ENCODE data around the gene ZNF846.
"Not testable (repeated sequence)": the region's sequence is repeated elsewhere in the genome, so short reads cannot be mapped to it uniquely, and the experiment has no call there.

Gene ZNF846

DNA sequence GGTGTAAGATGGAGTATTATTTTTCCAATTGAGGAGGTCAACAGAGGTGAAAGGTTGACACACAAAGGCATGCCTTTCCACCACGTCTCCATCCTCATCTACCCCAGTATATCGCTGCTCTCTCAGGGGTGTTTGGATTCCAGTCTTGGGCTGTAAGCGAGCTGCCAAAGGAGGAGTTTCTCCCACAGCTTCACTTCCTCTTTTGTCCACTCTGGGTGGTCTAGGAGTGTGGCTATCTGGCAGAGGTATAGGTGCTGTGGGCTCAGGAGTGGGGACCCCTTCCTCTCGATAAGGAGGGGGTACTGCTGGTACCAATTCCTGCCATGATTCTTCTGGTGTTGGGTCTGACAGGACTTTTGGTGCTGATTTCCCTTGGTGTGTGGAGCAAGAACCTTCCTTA is 39.4 kb downstream of the ZNF846 start:
- no peak overlapping the region for H3K4me3 Mint-ChIP-seq
- H3K36me3 Mint-ChIP-seq (ENCODE audit: low read depth), result no peaks in the 10 kb centered on the region
- peaks cover 20% of the 10 kb centered on the region for H3K9me3 Mint-ChIP-seq
- peaks cover 9% of the 10 kb centered on the region for H3K27me3 Mint-ChIP-seq
- no peak for DNase-seq
- no peak overlapping the region for H3K27ac Mint-ChIP-seq
- H3K4me1 Mint-ChIP-seq (ENCODE audit: low read depth), result no peaks in the 10 kb centered on the region

DNA sequence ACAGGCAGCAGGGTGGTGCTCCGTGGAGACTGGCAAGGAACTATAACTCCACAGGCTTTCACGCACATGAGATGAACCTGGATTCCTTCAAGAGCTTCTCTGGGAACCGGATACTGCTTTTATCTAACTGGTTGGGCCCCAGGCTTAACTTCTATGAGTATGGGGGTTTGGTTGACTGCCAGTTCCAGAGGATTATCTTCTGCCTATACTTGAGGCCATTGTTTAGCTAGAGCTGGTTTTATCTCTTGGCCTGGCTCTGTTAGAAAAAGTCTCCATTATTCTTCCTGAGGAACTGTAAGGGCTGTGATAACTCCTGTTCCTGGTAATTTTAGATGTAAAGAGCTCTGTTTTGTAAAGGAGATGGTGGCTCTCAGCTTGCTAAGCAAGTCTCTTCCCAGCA is 40.9 kb downstream of the ZNF846 start:
- no peak overlapping the region for H3K27ac Mint-ChIP-seq
- no peak for DNase-seq
- H3K27me3 Mint-ChIP-seq, result peaks cover 9% of the 10 kb centered on the region
- H3K36me3 Mint-ChIP-seq (ENCODE audit: low read depth), result no peaks in the 10 kb centered on the region
- peaks cover 27% of the 10 kb centered on the region for H3K9me3 Mint-ChIP-seq
- H3K4me3 Mint-ChIP-seq, result no peak overlapping the region
- H3K4me1 Mint-ChIP-seq (ENCODE audit: low read depth), result no peaks in the 10 kb centered on the region

DNA sequence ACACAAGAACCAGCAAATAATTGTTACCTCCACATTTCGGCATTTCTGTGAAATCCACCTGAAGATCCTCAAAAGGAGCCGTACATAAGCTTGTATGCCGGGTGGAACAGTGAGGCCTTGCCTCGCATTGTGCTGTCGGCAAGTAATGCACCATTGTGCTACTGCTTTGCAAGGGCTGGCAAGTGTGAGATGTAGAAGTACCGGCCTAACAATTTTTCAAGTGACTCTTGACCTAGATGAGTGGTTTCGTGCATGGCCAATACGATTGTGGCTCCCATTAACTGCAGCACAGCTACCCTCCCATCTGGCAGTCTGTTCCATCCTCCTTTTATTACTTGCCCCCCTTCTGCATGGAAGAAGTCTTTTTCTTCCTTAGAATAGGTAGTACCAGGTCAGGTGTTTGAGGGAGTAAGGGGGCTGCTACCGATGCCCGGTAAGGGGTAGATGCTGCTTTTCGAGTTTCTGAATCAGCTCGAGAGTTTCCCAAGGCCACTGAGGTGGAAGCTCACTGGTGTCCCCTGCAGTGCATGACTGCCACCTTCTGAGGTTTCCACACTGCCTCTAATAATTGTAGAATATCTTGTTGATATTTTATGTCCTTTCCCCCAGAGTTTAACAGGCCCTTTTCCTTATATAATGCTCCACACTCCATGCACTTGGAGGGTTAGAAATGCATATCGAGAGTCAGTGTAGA is 42.9 kb downstream of the ZNF846 start:
- H3K27ac Mint-ChIP-seq; H3K4me1 Mint-ChIP-seq (ENCODE audit: low read depth); H3K36me3 Mint-ChIP-seq (ENCODE audit: low read depth); H3K4me3 Mint-ChIP-seq; H3K27me3 Mint-ChIP-seq; DNase-seq: not testable (repeated sequence)
- H3K9me3 Mint-ChIP-seq, result peaks cover 31% of the 10 kb centered on the region

DNA sequence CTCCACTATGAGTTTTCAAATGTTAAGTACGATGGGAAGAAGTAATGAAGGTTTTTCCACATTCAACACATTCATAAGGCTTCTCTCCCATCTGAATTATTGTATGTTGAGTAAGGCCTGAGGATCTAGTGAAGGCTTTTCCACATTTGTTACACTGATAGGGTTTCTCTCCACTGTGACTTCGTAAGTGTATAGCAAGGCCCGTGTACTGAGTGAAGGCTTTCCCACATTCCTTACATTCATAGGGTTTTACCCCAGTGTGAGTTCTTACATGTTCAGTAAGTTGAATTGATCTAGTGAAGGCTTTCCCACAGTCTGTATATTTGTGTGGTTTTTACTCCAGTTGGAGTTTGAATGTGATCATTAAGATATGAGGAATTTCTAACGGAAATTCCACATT is 44.4 kb downstream of the ZNF846 start:
- Mint-ChIP-seq H3K4me1 (ENCODE audit: low read depth) (peaks cover 6% of the 10 kb centered on the region), H3K27ac (no peak overlapping the region), H3K9me3 (peaks cover 31% of the 10 kb centered on the region), H3K4me3 (no peak overlapping the region), H3K36me3 (ENCODE audit: low read depth) (no peaks in the 10 kb centered on the region), H3K27me3 (no peaks in the 10 kb centered on the region)
- no peak for DNase-seq

DNA sequence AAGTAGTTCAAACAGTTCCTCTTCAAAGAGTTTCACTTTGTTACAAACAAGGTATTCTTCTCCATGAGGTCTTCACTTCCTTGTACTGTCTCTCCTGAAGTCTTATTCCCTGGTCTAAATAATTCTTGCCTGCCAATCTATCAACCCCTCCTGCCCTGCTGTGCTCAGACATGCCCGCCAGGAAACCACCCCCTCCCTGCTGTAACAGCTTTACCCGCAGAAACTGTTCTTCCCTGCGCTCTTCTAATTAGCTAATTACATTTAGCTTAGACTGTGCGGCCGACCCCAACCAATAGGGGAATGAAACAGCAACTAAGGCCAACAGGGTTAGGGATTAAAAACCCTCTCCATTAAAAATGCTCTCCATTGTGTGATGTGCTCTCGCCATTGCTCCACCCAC is 46.7 kb downstream of the ZNF846 start:
- Mint-ChIP-seq H3K4me1 (ENCODE audit: low read depth) (peaks cover 6% of the 10 kb centered on the region), H3K4me3 (no peak overlapping the region), H3K27me3 (no peaks in the 10 kb centered on the region), H3K9me3 (peaks cover 31% of the 10 kb centered on the region), H3K36me3 (ENCODE audit: low read depth) (no peaks in the 10 kb centered on the region), H3K27ac (no peak overlapping the region)
- DNase-seq, result no peak

DNA sequence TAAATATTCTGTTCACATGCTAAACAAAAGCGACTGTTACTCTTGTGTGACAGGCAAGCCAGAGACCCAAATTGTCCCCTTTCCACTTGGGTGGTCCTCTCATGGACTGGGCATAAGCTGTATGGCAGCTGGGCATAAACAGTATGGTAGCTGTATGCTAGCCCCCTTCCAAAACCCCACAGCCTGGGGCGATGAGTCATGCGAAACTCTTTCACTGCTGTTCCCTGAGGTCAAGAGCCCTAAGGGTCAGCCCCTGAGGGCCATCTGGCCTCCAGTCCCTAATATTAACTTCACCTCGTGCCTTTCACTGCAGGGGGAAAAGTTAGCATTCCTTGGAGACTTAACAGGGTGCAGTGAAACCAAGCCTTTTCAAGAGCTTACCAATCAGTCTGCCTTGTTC is 48.0 kb downstream of the ZNF846 start:
- no peak overlapping the region for H3K27ac Mint-ChIP-seq
- no peaks in the 10 kb centered on the region for H3K36me3 Mint-ChIP-seq (ENCODE audit: low read depth)
- H3K27me3 Mint-ChIP-seq, result no peaks in the 10 kb centered on the region
- no peak for DNase-seq
- H3K4me1 Mint-ChIP-seq (ENCODE audit: low read depth), result peaks cover 6% of the 10 kb centered on the region
- H3K4me3 Mint-ChIP-seq, result no peak overlapping the region
- peaks cover 24% of the 10 kb centered on the region for H3K9me3 Mint-ChIP-seq

DNA sequence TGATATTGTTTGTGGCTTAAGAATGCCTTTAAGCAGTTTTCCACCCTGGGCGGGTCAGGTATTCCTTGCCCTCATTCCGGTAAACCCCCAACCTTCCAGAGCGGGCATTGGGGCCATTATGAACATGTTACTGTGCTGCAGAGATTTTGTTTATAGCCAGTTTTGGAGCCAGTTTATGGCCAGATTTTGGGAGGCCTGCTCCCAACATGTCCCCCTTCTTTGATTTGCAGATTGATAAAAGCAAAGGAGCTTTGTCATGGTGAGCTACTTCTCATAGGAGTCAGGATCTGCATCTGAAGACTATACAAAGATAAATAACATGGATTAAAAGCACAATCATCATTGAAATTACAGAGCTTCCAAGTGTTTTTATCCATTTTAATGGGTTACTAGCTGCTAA is 56.7 kb downstream of the ZNF846 start:
- Mint-ChIP-seq H3K36me3 (ENCODE audit: low read depth) (peaks cover 2% of the 10 kb centered on the region), H3K4me3 (no peak overlapping the region), H3K4me1 (ENCODE audit: low read depth) (no peaks in the 10 kb centered on the region), H3K27ac (no peak overlapping the region), H3K9me3 (peaks cover 40% of the 10 kb centered on the region), H3K27me3 (peaks cover 7% of the 10 kb centered on the region)
- DNase-seq, result no peak

DNA sequence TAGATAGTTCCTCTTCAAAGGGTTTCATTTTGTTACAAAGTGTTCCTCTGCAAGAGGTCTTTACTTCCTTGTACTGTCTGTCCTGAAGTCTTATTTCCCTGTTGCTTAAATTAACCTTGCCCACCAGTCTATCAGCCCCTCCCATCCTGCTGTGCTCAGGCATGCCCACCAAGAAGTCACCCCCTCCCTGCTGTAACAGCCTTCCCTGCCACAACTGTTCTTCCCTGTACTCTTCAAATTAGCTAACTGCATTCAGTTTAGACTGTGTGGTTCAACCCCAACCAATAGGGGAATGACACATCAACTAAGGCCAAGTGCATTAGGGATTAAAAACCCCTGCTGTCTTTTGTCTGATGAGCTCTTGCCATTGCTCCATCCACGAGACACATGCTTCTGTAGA is 59.2 kb downstream of the ZNF846 start:
- H3K4me3 Mint-ChIP-seq, result no peak overlapping the region
- no peak overlapping the region for H3K27ac Mint-ChIP-seq

DNA sequence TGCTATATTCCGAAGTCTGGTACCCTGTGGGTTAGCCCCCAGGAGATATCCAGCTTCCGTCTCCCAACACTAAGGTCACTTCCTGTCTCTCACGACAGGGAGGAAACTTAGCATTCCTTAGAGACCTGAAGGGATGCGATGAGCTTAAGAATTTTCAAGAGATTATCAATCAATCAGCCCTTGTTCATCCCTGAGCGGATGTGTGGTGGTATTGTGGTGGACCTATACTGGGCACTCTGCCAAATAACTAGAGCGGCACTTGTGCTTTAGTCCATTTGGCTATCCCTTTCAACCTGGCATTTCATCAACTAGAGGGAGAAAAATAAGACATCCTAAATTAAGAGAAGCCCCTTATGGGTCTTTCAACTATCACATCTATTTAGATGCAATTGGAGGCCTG is 62.7 kb downstream of the ZNF846 start:
- peaks cover 5% of the 10 kb centered on the region for H3K4me1 Mint-ChIP-seq (ENCODE audit: low read depth)
- no peak for DNase-seq
- H3K27ac Mint-ChIP-seq, result no peak overlapping the region
- peaks cover 3% of the 10 kb centered on the region for H3K27me3 Mint-ChIP-seq
- H3K9me3 Mint-ChIP-seq, result peaks cover 13% of the 10 kb centered on the region
- H3K4me3 Mint-ChIP-seq, result no peak overlapping the region
- H3K36me3 Mint-ChIP-seq (ENCODE audit: low read depth), result peaks cover 2% of the 10 kb centered on the region

More for the DNA sequence above, 59.2 kb downstream of the ZNF846 start:
- peaks cover 7% of the 10 kb centered on the region for H3K27me3 Mint-ChIP-seq
- H3K9me3 Mint-ChIP-seq, result peaks cover 40% of the 10 kb centered on the region
- H3K36me3 Mint-ChIP-seq (ENCODE audit: low read depth), result peaks cover 2% of the 10 kb centered on the region
- H3K4me1 Mint-ChIP-seq (ENCODE audit: low read depth), result no peaks in the 10 kb centered on the region
- no peak for DNase-seq

DNA sequence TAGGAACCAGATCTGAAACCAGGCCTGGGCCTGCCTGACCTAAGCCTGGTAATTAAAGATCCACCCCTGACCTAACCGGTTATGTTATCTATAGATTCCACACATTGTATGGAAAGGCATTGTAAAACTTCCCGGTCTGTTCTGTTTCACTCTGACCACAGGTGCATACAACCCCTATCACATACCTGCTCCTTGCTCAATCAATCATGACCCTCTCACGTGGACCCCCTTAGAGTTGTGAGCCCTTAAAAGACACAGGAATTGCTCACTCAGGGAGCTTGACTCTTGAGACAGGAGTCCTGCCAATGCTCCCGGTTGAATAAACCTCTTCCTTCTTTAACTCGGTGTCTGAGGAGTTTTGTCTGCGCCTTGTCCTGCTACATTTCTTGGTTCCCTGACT is 66.4 kb downstream of the ZNF846 start:
- no peak for DNase-seq
- no peaks in the 10 kb centered on the region for H3K36me3 Mint-ChIP-seq (ENCODE audit: low read depth)
- no peak overlapping the region for H3K27ac Mint-ChIP-seq
- H3K4me1 Mint-ChIP-seq (ENCODE audit: low read depth), result peaks cover 5% of the 10 kb centered on the region
- no peak overlapping the region for H3K4me3 Mint-ChIP-seq
- peaks cover 16% of the 10 kb centered on the region for H3K9me3 Mint-ChIP-seq
- H3K27me3 Mint-ChIP-seq, result peaks cover 1% of the 10 kb centered on the region
